GM18873 (cell line): ENCODE results near the gene GPR34.
"Not testable (repeated sequence)": the region's sequence is repeated elsewhere in the genome, so short reads cannot be mapped to it uniquely, and the experiment has no call there.

Source experiments
- ATAC-seq: cut with Tn5 transposase; IDR thresholded peaks from one replicate; pipeline ENCODE4 v1.9.1; 2021; ENCODE audit warnings: mild to moderate bottlenecking, moderate library complexity, moderate number of reproducible peaks; ENCODE audit not compliant: unreplicated experiment, low FRiP score

The GPR34 gene, protein sequence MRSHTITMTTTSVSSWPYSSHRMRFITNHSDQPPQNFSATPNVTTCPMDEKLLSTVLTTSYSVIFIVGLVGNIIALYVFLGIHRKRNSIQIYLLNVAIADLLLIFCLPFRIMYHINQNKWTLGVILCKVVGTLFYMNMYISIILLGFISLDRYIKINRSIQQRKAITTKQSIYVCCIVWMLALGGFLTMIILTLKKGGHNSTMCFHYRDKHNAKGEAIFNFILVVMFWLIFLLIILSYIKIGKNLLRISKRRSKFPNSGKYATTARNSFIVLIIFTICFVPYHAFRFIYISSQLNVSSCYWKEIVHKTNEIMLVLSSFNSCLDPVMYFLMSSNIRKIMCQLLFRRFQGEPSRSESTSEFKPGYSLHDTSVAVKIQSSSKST

DNA sequence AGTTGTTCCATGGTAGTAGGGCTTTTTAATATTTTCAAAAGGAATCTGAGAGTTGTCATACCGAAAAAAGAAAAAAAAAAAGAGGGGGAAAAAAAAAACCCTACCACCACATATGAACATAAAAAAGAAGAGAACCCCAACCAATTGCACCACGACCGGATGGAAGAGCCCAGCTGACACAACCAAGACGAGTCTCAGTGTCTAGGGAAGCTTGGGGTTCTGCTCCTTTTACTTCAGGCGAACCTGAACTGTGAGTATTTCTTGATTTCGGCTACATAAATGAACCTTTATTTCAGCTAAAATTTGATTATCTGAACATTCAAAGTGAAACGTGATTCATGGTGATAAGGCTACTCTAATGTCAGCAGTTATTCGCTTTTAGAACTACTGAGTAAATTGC, at the start of gene GPR34:
GPR34 (plus strand) TSS at position 139 of the 400 bp plus-strand sequence. CDS start 6,661 bp downstream, outside the sequence.
- ATAC-seq, result no peak

DNA sequence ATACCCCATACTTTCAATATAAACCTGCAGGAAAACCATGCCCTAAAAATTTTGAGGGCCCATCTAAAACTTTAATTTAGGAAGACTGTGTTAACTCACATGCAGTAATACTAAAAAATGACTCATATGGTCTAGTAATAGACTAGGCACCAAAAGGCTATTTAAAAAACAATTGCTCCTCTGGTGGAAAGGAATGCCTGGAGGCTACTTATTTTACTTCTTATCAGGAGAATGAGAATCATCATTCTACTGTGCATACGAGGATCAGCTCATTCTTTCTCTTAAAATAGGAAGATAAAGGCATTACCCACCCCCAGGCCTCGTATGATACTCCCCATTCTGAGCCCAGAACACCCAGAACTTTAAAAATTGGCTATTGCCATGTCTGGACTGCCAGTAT, 42.6 kb upstream of the GPR34 start:
- not testable (repeated sequence) for ATAC-seq

DNA sequence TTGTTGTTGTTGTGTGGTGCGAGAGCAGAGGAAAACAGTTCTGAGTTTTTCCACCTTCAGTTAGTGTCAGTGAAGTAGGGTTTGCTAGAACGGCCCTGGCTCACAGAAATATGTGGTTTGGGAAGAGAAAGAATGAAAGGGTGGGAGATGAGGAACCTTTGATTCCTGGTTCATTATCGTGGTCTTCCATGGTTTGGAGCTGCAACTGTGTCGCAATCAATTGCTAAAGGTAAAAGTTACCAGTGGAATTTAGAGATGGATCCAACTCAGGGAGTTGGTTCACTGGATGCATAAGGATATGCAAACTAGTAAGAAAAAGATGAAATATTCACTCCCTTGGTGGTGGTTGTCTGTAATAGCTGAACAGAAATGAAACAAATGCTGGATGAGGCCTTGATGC, 35.6 kb upstream of the GPR34 start:
- no peak for ATAC-seq

DNA sequence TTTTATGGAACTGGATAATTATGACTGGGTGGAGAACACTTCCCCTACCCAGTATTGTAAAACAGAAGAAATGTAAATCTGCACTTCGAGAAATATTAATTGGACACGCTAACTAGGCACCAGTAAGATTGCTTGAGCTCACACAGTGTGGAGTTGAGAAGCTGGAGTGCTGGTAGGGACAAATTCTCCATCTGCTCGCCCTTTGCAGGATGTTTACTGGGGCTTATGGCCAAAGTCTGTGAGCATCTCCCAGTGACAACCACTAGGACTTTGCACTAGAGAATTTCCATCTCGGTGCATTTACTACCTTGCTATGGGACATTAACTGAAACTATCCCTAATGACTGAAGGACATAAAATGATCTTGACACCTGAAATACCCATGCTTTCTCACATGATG, 33.7 kb upstream of the GPR34 start:
- no peak for ATAC-seq

DNA sequence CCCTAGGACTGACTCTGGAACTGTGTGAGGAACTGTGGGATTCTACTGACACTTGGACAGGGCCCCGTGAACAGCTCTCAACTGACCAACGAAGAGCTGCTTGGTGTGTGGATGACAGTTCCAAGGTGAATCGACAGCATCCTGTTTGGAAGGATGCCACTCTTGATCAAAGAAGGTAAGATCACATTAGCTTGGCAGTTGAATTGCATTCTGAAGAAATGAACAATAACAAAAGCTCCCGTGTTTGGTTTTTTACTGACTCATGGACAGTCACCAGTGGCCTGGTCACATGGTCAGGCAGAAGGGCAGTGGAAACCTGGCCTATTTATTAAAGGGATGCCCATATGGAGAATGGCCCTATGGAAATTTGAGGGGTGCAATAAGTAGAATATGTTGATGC, 33.1 kb upstream of the GPR34 start:
- no peak for ATAC-seq

DNA sequence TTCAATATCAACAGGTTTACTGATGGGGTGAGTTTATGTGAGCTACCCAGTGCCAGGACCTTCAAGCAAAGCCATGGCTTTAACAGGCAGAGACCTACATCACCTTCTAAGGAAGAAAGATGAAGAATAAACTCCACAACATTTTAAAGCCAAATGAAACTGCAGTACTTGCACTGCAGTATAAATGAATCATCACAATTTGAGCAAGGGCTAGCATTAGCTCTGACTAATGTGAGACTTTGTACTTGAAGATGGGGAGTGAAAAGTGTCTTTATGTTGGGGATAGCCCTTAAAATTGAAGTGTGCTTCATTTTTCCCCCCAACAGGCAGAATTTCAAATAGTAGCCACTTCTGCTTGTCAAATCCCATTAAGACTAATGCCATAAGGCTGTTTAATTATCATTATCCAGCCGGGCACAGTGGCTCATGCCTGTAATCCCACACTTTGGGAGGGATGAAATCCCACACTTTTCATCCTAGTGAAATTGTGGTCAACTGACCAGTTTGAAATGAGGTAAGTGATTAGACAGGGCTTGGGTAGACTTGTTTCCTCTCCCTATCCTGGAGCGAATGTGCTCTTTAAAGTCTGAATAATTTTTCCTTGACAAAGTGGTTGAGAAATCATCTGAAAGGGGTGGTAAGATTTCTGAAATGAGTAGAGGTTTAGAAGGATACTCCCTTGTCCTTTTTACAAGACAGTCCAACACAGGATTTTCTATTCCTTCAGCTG, 27.2 kb upstream of the GPR34 start:
- ATAC-seq, result no peak

DNA sequence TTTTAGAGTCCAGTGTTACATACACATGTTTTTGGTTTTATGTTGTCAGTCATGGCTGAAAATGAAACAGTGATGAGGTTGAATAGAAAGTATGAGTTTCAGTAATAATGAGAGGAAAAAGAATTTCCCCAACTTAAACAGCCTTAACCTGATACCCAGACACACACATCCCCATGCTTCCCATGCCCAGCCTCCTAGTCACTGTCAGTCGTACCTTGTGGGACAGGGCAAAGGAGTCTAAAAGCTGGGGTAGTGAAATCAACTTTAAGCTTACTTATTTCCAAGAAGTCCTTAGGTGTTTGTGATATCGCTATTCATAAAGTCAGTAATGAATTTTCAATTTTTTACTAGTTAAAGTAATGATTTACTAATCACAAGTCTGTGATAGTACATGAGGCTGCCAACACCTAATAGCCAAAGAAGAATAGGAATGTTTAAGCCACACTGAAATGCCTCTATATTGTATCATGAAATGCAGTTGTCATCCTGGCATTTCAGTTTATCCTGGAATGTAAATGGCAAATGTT, 24.3 kb upstream of the GPR34 start:
- peak; percentile 90 for ATAC-seq

DNA sequence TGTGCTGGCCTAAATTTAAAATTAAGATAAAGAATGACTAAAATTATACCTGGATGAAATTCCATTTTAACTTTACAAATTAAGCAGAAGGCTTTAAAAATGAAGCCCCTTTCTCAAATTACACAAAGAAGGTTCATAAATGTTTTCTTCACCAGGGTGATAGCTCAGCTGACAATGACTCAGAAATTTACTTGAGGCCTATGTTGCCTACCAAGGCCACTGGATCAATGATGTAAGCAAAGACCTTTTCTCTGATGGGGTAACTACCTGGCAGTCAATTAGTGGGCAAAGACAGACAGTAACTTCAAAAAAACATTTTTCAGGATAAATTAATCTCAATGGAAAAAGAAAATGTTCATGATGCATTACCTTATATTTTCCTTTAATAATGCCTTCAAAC, 23.9 kb upstream of the GPR34 start:
- no peak for ATAC-seq

DNA sequence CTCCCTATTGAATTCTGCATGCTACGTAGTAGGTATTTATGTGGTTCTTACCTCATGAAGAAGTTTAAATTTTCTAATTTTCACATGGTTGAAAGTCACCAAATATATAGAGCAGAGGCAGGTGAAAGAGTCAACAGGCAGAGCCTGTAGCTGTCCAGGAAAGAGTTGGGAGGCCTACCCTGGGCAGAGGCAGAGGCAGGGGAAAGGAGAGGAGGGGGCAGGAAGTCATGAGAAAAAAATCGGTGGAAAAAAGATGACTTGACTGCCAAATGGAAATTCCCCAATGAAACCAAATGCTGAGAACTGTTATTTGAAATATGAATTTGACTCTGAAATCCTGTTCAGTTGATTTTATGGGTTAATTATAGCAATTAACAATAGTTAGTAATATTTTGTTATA, 23.1 kb upstream of the GPR34 start:
- no peak for ATAC-seq

DNA sequence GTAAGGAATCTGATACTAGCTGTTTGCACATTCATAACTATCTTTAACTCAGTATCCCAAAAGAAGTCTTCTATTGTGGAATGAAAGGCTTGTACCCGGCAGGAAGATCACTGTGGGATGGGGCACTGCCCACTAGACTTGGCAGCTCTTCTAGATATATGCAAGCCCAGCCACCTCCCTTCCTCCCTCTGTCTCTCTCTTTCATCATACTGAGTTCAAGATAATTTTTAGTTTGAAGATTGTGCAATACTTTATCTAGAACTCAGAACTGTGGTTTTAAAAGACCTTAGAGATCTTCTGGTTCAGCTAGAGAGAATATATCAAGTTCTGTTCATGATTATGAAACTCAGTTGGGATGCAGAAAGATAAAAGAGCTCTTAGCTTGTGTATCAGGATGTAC, 22.5 kb upstream of the GPR34 start:
- no peak for ATAC-seq

DNA sequence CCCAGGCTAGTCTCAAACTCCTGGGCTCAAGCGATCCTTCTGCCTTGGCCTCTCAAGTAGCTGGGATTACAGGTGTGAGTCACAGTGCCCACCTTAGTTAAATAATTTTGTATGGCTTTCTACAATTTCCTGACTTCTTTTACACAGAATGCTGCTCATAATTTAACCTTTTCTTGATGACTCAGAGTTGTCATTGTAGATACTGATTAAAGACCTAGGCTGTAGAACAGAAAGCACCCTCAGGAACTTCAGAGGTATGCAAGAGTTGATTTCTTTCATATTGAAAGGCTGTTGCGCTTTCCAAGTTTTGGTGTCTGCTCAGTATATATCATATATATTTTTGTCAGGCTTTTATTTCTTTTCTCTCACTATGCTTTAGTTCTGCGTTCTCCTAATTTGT, 21.1 kb upstream of the GPR34 start:
- ATAC-seq, result no peak

DNA sequence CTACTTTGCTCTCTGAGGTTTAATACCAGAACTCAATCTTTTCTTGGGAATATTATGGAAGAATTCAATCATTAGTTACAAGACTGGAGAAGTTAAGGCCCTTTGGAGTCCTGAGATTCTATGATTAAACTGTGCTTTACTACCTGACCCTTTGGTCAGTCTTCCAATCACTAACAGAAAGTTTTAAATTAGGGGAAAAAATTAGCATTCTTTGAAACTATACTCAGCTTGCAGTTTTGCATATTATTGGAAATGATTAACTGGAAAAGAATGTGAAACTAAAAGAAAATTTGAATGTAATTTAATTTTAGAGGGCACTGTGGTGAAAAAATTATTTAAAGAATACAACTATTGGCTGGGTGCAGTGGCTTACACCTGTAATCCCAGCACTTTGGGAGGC, 18.7 kb upstream of the GPR34 start:
- no peak for ATAC-seq

DNA sequence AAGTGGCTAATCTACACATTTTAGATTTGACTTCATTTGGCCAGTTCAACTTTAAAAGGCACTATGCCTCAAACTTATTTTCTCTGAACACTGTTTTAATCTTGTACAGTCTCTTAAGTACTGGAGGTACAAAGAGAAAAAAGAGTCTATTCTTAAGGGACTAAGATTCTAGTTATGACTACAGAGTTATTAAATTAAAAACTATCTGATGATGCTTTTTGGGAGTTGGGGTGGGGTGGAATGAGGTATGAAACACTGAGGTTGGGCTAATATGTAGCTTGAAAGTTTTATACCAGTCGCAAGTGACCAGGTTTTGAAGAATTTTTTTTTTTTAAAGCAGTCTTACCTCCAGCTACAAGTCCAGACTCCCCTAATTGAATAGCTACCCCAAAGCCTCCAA, 17.7 kb upstream of the GPR34 start:
- ATAC-seq, result no peak

DNA sequence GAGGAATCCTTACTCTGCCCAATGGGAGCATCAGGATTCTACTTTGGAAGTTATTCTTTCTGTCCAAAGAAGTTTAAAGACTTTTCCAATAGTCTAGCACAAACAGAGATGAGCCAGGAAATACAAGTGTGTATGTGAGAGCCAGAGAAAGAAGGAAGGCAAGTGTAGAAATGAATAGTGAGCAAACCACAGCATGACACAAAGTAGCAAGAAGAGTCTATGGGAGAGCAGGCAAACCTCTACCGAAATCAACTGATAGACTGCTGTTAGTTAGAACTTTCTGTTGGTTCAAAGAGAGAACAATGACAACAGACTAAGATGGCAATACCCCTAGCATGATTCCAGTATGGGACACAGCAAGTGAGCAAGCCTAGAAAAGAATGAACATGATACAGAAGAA, 16.1 kb upstream of the GPR34 start:
- ATAC-seq, result no peak

DNA sequence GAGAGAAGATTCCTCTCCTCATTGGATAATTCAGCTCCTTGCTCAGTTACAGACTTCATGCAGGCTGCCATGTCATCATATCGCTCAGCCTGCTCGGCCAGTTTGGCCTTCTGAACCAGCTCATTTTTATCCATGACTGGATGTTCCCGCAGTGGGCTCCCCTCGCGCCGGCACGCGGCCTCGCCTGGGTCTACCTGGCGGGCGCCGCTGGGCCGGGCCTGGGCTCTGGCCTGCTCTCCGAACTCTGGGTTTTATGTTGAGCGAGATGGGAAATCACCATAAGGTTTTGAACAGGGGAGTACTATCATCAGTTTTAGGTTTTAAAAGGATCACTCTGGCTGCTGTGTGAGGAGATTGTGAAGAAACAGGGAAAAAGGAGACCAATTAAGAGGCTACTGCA, 12.4 kb upstream of the GPR34 start:
- not testable (repeated sequence) for ATAC-seq

DNA sequence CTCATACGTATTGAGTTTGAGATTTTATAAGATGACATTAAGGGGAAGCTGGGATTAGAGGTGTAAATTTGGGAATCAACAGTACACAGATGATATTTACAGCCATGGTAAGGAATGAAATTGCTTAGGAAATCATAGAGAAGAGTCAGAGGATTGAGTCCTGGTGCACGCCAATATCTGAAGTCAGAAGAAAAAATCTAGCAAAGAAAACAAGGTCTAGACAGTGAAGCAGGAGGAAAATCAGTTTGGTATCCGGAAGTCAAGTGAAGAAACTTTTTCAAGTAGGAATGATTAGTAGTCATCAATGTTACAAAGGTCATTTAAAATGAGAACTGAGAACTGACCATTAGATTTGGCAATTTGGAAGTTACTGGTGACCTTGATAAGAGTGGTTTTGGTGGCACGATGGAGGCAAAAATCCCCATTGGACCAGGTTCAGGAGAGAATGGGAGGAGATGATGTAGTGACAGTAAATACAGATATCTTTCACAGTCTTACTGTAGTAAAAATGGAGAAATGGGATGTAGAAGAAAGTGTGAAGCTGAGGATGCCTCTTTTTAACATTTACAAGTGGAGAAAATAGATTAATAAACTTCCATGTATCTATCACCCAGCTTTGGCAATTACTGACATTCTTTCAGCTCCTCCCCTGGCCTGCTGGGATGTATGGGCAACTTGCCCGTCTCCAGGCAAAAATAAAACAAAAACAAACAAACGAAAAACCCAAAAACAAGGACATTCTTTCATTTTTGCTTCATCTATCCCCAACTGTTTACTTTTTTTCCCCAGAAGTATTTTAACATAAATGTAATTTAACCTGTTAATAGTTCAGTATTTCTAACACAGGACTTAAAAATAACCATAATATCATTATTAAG, 11.4 kb upstream of the GPR34 start:
- no peak for ATAC-seq

DNA sequence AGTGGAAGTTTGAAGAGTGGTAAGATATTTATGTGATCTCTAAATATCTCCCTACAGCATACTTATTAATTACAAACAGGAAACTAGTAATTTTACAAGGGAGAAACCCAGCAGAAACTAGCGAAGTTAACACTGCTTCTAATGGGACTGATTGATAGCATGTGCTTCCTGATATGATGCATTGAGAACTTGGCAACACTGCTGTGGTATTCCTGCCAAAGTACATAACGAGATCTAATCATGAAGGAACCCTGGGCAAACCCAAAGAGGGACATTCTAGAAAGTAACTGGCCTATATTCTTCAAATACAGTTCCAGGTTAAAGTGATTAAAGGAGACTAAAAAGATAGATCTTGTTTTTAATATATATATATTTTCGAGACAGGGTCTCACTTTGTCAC, 4.6 kb upstream of the GPR34 start:
- no peak for ATAC-seq

DNA sequence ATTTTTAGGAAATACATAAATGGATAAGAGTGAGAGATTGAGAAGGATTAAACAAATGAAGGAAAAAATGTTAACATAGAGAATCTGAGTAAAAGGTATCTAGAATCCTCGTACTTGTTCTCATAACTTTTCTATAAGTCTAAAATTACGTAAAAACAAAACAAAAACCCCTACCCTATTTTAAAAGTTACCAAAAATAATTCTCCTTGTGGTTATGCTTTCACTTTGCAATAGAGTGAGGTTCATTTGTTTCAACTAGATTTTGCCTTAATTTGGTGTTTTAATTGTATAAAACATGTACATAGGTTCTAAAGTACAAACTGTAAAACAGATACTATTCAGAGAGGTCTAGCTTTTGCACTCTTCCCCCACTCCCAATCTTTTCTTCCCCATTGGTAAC, 3.8 kb upstream of the GPR34 start:
- no peak for ATAC-seq

DNA sequence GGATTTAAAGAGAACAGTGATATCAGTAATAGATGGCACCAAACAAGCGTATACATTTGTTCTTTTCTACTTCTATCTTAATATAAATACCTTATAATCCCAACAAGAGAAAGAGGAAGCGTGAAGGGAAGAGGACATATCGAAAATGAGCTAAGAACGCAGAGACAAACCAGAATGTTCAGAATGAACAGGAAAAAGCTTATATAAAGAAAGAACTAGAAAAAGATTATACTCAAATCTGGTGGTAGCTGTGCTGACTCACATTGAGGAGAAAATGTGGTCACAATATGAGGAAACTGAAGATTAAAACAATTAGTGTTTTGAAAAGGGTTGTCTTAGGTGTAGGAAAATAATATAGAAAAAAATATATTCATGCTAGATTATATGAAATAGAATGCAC, 2.0 kb upstream of the GPR34 start:
- no peak for ATAC-seq

DNA sequence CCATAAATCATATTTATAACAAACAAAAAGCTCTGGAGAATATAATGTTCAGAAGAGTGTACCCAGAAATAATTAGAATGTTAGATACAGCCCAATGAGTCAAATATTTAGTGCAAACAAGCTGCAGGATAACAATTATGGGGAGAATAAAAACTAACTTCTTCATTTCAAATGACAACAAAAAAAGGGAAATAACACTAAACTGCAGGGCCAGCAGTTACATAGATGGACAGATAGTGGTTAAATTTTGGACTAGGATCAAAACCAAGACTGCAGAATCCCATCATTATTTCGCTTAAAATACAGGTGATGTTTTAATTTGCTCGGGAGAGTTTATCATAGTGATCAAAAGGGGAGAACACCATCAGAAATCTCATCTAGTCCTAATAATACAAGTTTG, 617 bp upstream of the GPR34 start:
- ATAC-seq, result no peak

DNA sequence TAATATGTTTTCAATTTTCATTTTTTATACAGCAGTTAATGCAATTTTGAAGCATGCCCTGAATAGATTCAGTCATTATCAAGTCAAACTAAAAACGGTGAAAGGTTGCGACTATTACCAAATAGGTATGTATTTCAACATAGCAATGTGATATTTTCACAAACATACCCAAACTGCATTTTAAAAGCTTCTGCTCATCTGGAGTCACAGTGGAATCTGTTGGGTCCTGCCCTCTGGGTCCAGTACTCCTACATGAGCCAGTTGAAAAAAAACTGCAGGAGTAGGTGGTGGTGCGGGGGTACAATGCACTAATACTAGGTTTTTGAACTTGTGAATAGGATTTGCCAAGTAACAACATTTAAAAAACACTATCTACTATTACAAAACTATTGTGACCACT, 938 bp downstream of the GPR34 start:
- ATAC-seq, result no peak
